RCC 7860 (cell line): Measurements from ENCODE around the gene CUTA.
"Not testable (repeated sequence)": the region's sequence is repeated elsewhere in the genome, so short reads cannot be mapped to it uniquely, and the experiment has no call there.

ENCODE experiments used
- DNase-seq: peaks from one replicate; pipeline ENCODE4 v3.0.0-alpha.2; 2015; ENCODE audit warnings: low spot score
- FAIRE-seq: peaks from 2 replicates; lab custom pipeline; 2012; peaks lifted over from hg19 to GRCh38; lab: Jason Lieb, UNC

CUTA gene

DNA sequence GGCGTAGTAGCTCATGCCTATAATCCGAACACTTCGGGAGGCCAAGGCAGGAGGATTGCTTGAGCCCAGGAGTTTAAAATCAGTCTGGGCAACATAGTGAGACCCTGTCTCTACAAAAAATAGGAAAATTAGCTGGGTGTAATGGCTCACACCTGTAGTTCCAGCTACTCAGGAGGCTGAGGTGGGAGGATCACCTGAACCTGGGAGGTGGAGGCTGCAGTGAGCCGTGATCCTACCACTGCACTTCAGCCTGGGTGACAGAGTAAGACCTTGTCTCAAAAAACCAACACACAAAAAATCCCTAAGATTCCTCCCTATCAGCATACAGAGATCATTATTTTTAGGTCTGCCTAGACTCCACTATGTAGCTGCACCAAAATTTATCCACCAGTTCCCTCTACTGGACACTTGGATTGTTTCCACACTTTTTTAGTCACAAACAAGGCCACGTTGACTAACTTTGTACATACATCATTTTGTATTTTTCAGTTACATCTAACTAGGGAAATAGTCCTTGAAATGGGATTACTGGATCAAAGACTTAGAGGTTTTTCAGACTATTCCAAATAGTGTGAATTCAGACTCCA, 10.7 kb downstream of the CUTA start:
- no peak for DNase-seq
- FAIRE-seq = no peak

- FAIRE-seq (no peak), DNase-seq (no peak)
Measured at GRCh38 chr6:33406126-33406525, 11.8 kb downstream of the CUTA start.

DNA sequence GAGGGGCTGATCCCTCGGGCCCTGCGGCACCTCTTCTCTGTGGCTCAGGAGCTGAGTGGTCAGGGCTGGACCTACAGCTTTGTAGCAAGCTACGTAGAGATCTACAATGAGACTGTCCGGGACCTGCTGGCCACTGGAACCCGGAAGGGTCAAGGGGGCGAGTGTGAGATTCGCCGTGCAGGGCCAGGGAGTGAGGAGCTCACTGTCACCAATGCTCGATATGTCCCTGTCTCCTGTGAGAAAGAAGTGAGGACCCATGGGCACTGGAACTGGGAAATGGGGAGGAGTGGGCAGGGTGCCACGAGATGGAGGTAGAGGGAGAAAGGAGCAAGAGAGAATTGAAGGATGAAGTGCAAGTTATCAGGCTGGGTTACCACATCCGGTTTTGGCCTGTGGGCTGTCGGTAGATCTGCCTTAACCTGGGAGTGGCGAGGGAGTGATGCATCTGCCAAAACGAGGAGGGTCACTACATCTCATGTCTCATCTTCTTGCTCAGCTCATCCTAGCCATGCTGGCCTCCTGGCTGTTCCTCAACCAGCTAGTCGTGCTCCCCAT, 12.4 kb downstream of the CUTA start:
- DNase-seq (no peak), FAIRE-seq (no peak)

DNA sequence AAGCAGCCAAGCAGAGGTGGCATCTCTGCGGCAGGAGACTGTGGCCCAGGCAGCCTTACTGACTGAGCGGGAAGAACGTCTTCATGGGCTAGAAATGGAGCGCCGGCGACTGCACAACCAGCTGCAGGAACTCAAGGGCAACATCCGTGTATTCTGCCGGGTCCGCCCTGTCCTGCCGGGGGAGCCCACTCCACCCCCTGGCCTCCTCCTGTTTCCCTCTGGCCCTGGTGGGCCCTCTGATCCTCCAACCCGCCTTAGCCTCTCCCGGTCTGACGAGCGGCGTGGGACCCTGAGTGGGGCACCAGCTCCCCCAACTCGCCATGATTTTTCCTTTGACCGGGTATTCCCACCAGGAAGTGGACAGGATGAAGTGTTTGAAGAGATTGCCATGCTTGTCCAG, 13.0 kb downstream of the CUTA start:
- no peak for DNase-seq
- no peak for FAIRE-seq

DNA sequence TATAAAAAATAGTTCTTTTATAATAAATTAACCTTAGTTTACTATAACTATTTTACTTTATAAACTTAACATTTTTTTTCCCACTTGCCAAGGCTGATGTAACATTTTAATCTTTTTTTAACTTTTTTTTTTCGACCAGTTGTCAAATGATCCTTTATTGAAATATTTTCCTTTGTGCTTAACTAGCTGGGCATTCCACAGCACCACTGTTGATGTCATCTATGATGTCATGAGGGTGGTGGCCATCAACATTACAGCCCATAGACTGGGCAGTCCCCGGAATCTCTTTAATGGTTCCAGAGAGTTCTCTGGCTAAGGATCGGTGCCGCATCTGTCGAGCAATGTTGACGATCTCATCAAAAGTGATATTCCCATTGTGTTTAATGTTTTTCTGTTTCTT, 18.0 kb downstream of the CUTA start:
- DNase-seq, FAIRE-seq: not testable (repeated sequence)

GRCh38 chr6:33398601-33399000, 19.3 kb downstream of the CUTA start:
- DNase-seq, FAIRE-seq: not testable (repeated sequence)

DNA sequence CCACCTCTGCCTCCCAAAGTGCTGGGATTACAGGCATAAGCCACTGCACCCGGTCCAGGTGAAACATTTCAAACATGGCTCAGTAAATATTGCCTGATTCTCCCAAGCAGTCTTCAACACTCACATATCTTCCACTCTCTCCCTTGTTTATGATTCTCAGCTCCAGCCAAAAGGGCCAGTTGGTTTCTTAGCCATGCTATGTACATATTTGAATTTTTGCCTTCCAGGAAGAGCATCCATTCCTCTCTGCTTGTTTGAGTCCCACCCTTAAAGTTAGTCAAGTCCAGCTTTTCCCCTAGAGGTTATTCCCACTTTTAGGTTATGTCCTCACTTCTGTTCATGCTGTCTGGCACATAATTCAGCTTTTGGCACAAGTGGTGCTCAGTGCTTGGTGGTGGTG, 20.4 kb downstream of the CUTA start:
- DNase-seq (no peak), FAIRE-seq (no peak)

DNA sequence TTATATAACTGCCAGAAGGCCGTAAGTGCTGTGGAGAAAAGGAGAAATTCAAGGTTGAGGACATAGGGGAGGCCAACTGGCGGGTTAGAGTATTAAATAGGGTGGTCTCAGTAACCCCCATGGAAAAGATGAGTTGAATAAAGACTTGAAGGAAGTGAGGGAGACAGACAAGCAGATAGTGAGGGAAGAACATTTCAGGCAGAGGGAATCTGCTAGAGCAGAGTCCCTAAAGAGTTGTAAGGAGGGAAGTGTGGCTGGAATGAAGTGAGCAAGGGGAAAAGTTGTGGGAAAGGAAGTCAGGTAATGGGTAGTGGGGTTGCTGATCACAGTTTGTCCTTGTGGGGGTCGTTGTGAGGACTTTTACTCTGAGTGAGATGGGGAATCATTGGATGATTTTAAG, 24.9 kb downstream of the CUTA start:
- DNase-seq (no peak), FAIRE-seq (no peak)

GRCh38 chr6:33392595-33392948, 25.3 kb downstream of the CUTA start:
- no peak for FAIRE-seq
- no peak for DNase-seq

DNA sequence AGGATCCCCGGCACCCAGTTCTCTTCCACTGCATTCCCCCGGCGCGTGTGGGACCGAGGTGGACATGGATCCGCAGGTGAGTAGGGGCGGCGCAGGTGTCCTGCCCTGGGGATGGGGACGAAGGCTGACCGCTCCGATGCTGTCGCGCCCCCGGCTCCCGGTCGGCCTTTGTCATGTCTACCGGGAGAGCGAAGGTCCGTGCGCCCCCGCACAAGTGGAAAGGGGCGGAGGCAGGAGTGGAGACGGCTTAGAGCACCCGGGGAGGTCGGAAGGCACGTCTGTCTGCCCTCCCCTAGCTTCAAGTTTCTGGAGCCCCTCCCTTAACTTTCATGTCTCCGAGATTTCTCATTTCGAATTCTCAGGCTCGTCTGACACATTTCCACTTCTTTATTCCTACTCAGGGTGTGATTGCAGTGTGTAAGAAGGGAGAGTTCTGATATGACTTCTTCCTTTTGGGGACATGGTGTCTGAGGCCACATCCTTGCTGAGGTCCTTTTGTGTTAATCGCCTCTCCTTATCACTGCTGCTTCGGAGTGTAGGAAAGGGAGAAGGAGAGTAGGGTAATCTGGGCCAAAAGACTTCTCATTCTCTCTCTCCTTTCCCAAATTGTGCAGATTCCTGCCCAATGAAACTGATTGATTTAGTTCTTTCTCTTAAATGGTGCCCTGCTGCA, 25.8 kb downstream of the CUTA start:
- no peak for FAIRE-seq
- DNase-seq = no peak

DNA sequence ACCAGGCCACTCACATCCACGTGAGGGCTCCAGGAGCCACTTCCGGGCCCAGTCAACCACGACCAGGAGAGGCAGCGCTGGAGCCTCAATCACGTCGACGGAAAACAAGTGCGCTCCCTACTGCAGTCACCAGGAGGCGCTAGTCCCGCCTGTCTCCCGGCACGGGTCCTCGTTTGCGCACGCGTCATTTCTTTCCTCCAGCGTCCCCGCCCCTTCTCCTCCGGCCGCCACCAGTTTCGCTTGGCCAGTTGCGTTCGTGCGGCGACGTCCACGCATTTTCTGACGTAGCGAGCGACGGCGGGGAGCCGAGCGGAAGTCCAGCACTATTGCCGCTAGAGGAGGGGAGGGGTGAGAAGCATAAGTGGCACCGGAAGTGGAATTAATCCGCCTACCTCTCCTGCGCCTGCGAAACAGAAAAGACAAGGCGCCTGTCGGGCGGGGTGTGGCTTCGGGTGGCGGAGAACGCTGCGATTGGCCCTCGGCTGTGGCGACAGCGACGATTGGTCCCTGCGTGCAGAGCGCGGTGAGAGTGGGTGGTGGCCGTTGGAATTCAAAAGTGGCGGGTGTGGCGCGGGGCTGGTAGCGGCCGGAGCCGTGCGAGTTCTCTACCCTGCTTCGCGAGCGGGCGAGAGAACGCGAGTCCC, 26.5 kb downstream of the CUTA start, which contains the start of gene KIFC1:
Gene KIFC1, plus strand, starts transcription at position 546 of the 644 bp plus-strand sequence. CDS start 163 bp downstream, outside the sequence.
- FAIRE-seq (peak; percentile 90), DNase-seq (peak; percentile 98)

- FAIRE-seq = no peak
- DNase-seq = no peak
Measured at GRCh38 chr6:33390767-33391277, 27.1 kb downstream of the CUTA start.

GRCh38 chr6:33390173-33390572, 27.7 kb downstream of the CUTA start:
- no peak for DNase-seq
- FAIRE-seq = no peak

GRCh38 chr6:33384581-33385020, 33.3 kb downstream of the CUTA start:
- DNase-seq (peak; percentile 16), FAIRE-seq (no peak)

GRCh38 chr6:33383427-33384185, 34.3 kb downstream of the CUTA start:
- DNase-seq (no peak), FAIRE-seq (no peak)

DNA sequence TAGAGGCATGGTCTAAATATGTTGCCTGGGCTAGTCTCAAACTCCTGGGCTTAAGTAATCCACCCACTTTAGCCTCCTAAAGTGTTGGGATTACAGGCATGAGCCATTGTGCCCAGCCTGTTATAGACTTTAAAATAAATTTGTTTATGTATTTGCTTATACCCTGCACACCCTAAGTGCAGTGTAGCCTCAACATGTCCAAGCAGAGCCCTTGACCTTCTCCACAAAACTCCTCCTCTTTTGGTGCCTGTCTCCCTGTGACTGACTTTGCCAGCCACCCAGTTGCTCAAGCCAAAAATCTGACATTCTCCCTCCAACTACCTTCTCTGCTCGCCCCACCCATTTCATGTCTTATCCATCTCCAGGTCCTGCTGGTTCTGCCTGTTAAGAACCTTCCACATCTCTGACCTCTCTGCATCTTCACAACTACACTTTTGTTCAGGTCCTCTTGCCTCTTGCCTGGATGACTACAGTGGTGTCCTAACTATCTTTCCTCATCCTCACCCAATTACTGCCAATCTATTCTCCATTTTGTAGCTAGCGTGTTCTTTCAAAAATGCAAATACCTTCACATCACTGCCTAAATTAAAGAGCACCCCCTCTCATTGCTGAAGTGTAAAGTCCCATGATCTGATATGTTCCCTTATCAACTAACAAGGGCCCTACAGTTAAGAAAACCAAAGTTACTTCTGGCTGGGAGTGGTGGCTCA, 37.5 kb downstream of the CUTA start:
- DNase-seq = no peak
- FAIRE-seq = no peak

GRCh38 chr6:33379184-33379583, 38.7 kb downstream of the CUTA start:
- FAIRE-seq = not testable (repeated sequence)

DNA sequence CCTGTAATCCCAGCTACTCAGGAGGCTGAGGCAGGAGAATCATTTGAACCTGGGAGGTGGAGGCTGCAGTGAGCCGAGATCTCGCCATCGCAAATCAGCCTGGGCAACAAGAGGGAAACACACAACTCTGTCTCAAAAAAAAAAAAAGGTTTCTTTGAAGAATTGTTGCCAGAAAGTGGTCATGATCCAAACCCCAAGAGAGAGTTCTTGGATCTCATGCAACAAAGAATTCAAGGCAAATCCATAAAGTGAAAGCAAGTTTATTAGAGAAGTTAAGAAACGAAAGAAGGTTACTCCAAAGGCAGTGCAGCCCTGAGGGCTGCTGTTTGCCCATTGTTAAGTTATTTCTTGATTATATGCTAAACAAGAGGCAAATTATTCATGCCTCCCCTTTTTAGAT, 40.7 kb downstream of the CUTA start:
- FAIRE-seq = no peak
- no peak for DNase-seq

More at GRCh38 chr6:33379184-33379583, 38.7 kb downstream of the CUTA start:
- not testable (repeated sequence) for DNase-seq

DNA sequence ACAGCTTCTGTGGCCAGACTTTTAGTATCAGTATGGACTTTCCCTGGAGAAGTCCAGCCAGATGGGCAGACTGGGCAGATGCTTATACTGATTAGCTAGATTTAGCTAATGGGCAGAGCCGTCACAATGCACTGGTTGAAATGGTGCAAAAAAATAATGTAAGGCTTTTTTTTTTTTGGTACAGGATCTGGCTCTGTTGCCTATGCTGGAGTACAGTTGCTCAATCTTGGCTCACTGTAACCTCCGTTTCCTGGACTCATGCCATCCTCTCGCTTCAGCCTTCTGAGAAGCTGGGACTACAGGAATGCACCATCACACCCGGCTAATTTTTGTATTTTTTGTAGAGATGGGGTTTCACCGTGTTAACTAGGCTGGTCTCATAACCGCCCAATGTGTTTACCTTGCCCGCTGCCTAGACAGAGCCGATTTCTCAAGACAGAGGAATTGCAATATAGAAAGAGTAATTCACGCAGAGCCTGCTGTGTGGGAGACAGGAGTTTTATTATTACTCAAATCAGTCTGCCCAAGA, 42.7 kb downstream of the CUTA start:
- DNase-seq (no peak), FAIRE-seq (no peak)
